Right ventricle myocardium superior (tissue), 1 donor: ENCODE measurements around the gene RAI14. TPM values are rescaled to one million over a fixed set of nuclear protein-coding genes. Genes with fewer than 3 reads are reported as not detected.
A peak's percentile ranks its signal among the peaks of the same experiment; 100 is the strongest.
"Not testable (repeated sequence)": the region's sequence is repeated elsewhere in the genome, so short reads cannot be mapped to it uniquely, and the experiment has no call there.

Experiments used
- ATAC-seq: fragments of 200-7000 bp; cut with Tn5 transposase; one replicate; pipeline ENCODE4 v1.9.1; 2020; ENCODE audit warnings: mild to moderate bottlenecking; ENCODE audit not compliant: poor library complexity
- DNase-seq: peaks from one replicate; pipeline ENCODE4 v3.0.0-alpha.2; 2020
- intact Hi-C: fragments of 100-400 bp; cut with DNase I; formaldehyde crosslinking; loops from one replicate; pipeline ENCODE4 v1.11.2; 2022
- total RNA-seq: library from RNA; stranded (reverse); fragmentation: NEBNext Ultra II Directional; extraction: Animal tissue kit (Norgen Biotek cat#: 25700); gene quantifications from one replicate; pipeline ENCODE4 v1.2.1, GENCODE V29; 2021
- donor health status: DM: no; HTN: yes; CAD: no; lungs with severe emphysema.

RAI14 gene
- total RNA-seq, 1 donor from 2014 or later: 10.5 TPM

- intact Hi-C loops: no loop called here
- no peak for DNase-seq
- no peak for ATAC-seq
Observed at GRCh38 chr5:34691326-34691725, 35.2 kb downstream of the RAI14 start.

GRCh38 chr5:34692786-34693185 is 36.7 kb downstream of the RAI14 start:
- no peak for ATAC-seq
- intact Hi-C loops: no loop called here
- DNase-seq: no peak

GRCh38 chr5:34694012-34694411 is 37.9 kb downstream of the RAI14 start:
- ATAC-seq: no peak
- no peak for DNase-seq
- intact Hi-C loops: no loop called here

- ATAC-seq (no peak), DNase-seq (no peak)
- intact Hi-C loops: no loop called here
Observed at GRCh38 chr5:34694685-34695084, 38.6 kb downstream of the RAI14 start.

- intact Hi-C loops: no loop called here
- ATAC-seq (peak; percentile 38), DNase-seq (no peak)
Observed at GRCh38 chr5:34695275-34696027, 39.3 kb downstream of the RAI14 start.

GRCh38 chr5:34697308-34698108 is 41.4 kb downstream of the RAI14 start:
- intact Hi-C loops: no loop called here
- ATAC-seq (no peak), DNase-seq (no peak)

- DNase-seq (no peak), ATAC-seq (no peak)
- intact Hi-C loops: no loop called here
Observed at GRCh38 chr5:34698109-34698419, 41.9 kb downstream of the RAI14 start.

GRCh38 chr5:34698754-34699153 is 42.6 kb downstream of the RAI14 start:
- DNase-seq (no peak), ATAC-seq (no peak)
- intact Hi-C loops: no loop called here

- intact Hi-C loops: no loop called here
- ATAC-seq: no peak
- DNase-seq: no peak
Observed at GRCh38 chr5:34699155-34700077, 43.3 kb downstream of the RAI14 start.

- intact Hi-C loops: no loop called here
- DNase-seq: no peak
- ATAC-seq: no peak
Observed at GRCh38 chr5:34700078-34700452, 43.9 kb downstream of the RAI14 start.

- DNase-seq, ATAC-seq, intact Hi-C loops: not testable (repeated sequence)
Observed at GRCh38 chr5:34701442-34701841, 45.3 kb downstream of the RAI14 start.

GRCh38 chr5:34703767-34704713 is 47.9 kb downstream of the RAI14 start:
- no peak for DNase-seq
- intact Hi-C loops: no loop called here
- no peak for ATAC-seq

- intact Hi-C loops: no loop called here
- DNase-seq (no peak), ATAC-seq (no peak)
Observed at GRCh38 chr5:34706084-34706483, 50.0 kb downstream of the RAI14 start.

- DNase-seq: no peak
Observed at GRCh38 chr5:34707451-34708107, 51.5 kb downstream of the RAI14 start.

GRCh38 chr5:34708777-34709176 is 52.6 kb downstream of the RAI14 start:
- intact Hi-C loops: no loop called here
- DNase-seq: no peak
- ATAC-seq: no peak

More at GRCh38 chr5:34707451-34708107, 51.5 kb downstream of the RAI14 start:
- intact Hi-C loops: no loop called here
- ATAC-seq: no peak

GRCh38 chr5:34709861-34710673 is 53.9 kb downstream of the RAI14 start:
- intact Hi-C loops: no loop called here
- ATAC-seq (no peak), DNase-seq (no peak)

- ATAC-seq (no peak), DNase-seq (no peak)
- intact Hi-C loops: no loop called here
Observed at GRCh38 chr5:34712565-34712964, 56.4 kb downstream of the RAI14 start.
